Stimulated activated CD8-positive, alpha-beta memory T cell treated with anti-CD3 and anti-CD28 coated beads, Interleukin-12 subunit alpha, Interleukin-12 subunit beta, amount 100 ng/mL, for 24 hours (primary cell): ENCODE results near the gene KANTR.

Experiments used
- DNase-seq: peaks from one replicate; pipeline ENCODE4 v3.0.0-alpha.2; 2020; ENCODE audit errors: extremely low read depth

KANTR gene

GRCh38 chrX:53093748-53094581 is at the start of gene KANTR:
Gene KANTR, plus strand, starts transcription at chrX:53094142. Its CDS starts 30,131 bp downstream, at chrX:53124273.
- no peak for DNase-seq

- no peak for DNase-seq
Observed at GRCh38 chrX:53044995-53045394, 48.9 kb upstream of the KANTR start.

GRCh38 chrX:53047228-53047627 is 46.7 kb upstream of the KANTR start:
- no peak for DNase-seq

- DNase-seq: no peak
Observed at GRCh38 chrX:53048169-53049126, 45.5 kb upstream of the KANTR start, which contains the start of gene GPR173. Gene GPR173, plus strand, starts transcription at chrX:53048789. Its CDS starts 27,833 bp downstream, at chrX:53076622.

- no peak for DNase-seq
Observed at GRCh38 chrX:53049127-53049517, 44.8 kb upstream of the KANTR start.

GRCh38 chrX:53050841-53051240 is 43.1 kb upstream of the KANTR start:
- DNase-seq: no peak

GRCh38 chrX:53055244-53055849 is 38.6 kb upstream of the KANTR start:
- no peak for DNase-seq

- no peak for DNase-seq
Observed at GRCh38 chrX:53056292-53056691, 37.6 kb upstream of the KANTR start.

- no peak for DNase-seq
Observed at GRCh38 chrX:53065104-53065503, 28.8 kb upstream of the KANTR start.

- DNase-seq: no peak
Observed at GRCh38 chrX:53071064-53071463, 22.9 kb upstream of the KANTR start.

GRCh38 chrX:53071604-53072417 is 22.1 kb upstream of the KANTR start:
- DNase-seq: no peak

GRCh38 chrX:53072418-53073114 is 21.4 kb upstream of the KANTR start:
- no peak for DNase-seq

- DNase-seq: no peak
Observed at GRCh38 chrX:53073115-53073586, 20.8 kb upstream of the KANTR start.

- no peak for DNase-seq
Observed at GRCh38 chrX:53075011-53075410, 18.9 kb upstream of the KANTR start.

GRCh38 chrX:53076671-53077070 is 17.3 kb upstream of the KANTR start:
- no peak for DNase-seq

GRCh38 chrX:53077207-53078197 is 16.4 kb upstream of the KANTR start:
- DNase-seq: no peak

- no peak for DNase-seq
Observed at GRCh38 chrX:53078943-53079342, 15.0 kb upstream of the KANTR start.

- DNase-seq: no peak
Observed at GRCh38 chrX:53080628-53081580, 13.0 kb upstream of the KANTR start.
